GM19324 (cell line): ENCODE results near the gene ADRM1.

ENCODE experiments used
- ATAC-seq: cut with Tn5 transposase; IDR thresholded peaks from one replicate; pipeline ENCODE4 v1.9.1; 2021; ENCODE audit warnings: mild to moderate bottlenecking, moderate library complexity; ENCODE audit not compliant: unreplicated experiment, low FRiP score

ADRM1 gene

DNA sequence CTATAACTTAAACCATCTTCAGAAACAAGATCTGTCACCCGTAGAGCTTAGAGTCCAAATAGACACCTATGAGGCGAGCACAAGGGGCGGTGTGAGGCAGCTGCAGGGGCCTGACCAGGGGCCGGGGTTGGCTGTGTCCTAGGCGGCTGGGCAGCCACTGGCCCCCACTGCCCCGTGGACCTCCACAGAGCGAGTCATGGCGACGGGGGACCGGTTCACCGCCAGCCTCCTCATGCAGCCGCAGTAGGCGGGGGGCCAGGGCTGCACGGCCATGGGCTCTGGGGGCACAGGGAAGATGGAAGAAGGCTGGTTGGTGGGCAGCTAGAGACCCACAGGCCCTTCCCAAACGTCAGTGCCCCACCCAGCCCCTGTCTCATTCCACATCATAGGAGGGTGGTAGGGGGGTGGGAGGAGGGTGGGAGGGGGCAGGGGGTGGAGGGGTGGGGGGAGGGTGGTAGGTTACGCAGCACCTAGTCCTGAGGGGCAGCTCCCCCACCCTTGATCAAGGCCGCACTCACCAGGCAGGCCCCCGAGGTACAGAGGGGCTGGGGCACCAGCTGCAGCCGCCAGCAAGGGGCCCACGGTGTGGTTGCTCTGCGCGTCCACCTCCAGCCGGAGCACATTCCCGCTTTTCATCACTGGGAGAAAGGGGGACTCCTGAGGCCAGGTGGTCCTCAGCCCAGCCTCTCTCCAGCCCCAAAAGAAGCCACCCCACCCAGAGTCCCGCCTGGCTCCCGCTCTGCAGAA is 6.6 kb downstream of the ADRM1 start:
- ATAC-seq, result no peak

- ATAC-seq, result no peak
These were observed 7.4 kb downstream of the ADRM1 start for GRCh38 chr20:62309947-62310756.

DNA sequence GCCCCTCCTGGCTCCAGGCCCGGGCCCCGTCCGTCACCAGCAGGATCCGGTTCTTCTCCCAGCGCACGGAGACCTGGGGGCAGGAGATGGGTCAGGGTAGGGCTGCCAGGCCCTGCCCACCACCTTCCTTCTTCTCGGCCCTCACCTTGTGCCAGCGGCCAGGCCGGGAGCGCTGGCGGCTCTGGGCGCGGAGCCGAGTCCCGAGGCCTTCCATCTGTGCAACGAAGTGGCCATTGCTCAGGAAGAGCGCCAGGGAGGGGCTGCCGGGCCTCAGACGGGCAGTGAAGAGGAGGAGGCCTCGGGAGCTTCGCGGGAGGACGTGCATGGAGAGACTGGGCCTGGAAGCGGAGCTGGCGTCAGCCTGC is 7.9 kb downstream of the ADRM1 start:
- ATAC-seq, result no peak

GRCh38 chr20:62311150-62311549 is 8.4 kb downstream of the ADRM1 start:
- ATAC-seq, result no peak

DNA sequence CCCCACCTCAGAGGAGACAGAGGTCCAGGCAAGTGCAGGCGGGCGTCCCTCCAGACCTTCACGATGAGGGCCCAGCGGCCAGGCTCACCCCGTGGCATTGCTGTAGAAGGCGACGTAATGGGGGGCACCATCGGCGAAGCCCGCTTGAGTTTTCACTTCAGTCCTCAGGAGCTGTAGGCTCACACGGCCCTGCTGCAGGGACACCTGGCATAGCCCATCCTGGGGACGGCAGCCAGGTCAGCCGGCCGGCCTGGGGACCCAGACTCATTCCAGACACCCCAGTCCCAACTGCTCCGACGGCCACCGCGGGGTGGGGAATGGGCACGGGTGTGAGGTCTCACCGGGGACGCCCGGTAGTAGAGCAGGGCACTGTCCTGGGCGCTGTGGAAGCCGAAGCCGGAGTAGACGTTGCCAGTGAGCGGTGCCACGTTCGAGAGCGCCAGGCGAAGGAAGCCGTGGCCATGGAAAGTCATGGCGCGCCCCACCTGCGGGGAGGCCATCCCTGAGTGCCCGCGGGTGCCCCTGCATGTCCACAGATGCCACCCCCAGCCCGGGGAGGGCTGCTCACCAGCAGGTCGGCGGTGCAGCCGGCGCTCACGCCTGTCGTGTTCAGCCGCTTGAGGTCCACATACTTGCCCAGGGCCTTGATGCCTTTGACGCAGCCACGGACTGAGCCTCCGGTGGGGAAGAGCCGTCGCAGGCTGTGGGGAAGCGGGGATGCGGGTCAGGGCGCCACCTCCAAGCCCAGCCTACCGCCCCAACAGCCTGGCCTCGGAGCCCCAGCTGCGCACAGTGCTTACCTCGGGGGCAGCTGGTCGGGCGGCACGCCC is 9.2 kb downstream of the ADRM1 start:
- ATAC-seq, result no peak

DNA sequence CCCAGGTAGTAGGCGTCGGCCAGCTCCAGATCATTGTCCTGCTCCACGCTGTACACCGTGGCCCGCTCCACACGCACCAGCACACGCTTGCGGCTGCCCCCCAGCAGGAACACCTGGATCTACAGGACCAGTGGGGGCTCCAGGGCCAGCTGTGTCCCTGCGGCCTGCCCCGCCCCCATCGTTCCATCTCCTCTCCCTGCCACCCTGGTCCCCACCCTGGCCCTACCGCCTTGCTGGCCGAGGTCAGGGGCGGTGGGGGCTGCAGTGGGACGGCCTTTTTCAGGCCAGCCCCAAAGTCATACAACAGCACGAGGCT is 9.8 kb downstream of the ADRM1 start:
- no peak for ATAC-seq

DNA sequence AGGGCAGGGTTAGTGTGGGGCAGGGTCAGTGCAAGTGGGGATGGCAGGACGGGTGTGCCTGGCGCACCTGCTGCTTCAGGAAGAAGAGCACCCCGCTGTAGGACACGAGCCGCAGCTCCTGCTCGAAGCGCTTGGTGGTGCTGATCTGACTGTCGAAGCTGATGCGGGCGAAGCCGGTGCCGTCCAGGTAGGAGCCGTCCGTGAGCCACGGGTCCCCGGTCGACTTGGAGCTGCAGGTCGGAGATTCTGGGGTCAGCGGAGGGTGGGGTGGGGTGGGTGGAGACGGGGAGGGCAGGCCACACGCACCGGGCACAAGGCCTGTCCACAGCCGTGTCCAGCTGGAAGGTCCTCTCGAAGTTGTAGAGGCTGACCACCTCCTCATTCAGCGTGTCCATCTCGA is 10.2 kb downstream of the ADRM1 start:
- no peak for ATAC-seq

DNA sequence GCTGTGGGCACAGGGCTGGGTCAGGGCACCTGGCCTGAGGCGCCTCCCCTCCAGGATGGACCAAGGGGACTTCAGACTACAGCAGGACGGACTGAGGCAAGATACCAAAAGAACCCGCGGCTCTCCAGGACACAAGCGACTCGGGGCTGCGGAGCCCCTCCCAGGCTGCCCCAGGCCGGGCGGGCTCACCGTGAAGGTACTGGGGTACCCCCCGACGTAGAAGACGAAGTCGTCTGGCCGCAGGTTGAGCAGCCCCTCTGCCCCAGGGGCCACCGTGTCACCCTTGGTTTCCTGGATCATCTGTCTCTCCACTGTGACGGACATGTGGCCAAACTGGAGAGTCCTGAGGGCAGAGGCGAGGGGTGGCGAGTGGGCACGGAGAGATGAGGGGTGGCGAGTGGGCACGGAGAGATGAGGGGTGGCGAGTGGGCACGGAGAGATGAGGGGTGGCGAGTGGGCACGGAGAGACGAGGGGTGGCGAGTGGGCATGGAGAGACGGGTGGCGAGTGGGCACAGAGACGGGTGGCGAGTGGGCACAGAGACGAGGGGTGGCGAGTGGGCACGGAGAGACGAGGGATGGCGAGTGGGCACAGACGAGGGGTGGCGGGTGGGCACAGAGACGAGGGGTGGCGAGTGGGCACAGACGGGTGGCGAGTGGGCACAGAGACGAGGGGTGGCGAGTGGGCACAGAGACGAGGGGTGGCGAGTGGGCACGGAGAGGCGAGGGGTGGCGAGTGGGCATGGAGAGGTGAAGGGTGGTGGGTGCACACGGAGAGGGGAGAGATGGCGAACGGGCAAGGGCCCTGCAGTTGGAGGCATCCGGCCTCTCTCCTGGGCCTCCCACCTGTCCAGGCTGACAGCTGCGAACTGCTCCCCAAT is 10.9 kb downstream of the ADRM1 start:
- no peak for ATAC-seq

DNA sequence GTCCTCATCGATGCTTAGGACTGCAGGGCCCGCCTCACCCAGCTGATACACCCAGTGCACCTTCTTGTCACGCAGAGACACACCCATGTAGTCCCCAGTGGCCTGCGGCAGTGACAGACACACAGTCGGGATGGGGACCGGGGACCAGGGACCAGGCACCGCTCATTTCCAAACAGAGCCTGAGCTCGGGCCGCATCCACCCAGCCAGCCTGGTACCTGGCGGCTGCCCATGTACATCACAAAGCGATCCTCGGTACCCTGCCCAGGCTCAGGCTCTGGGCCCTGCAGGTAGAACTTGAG is 11.5 kb downstream of the ADRM1 start:
- ATAC-seq, result no peak

DNA sequence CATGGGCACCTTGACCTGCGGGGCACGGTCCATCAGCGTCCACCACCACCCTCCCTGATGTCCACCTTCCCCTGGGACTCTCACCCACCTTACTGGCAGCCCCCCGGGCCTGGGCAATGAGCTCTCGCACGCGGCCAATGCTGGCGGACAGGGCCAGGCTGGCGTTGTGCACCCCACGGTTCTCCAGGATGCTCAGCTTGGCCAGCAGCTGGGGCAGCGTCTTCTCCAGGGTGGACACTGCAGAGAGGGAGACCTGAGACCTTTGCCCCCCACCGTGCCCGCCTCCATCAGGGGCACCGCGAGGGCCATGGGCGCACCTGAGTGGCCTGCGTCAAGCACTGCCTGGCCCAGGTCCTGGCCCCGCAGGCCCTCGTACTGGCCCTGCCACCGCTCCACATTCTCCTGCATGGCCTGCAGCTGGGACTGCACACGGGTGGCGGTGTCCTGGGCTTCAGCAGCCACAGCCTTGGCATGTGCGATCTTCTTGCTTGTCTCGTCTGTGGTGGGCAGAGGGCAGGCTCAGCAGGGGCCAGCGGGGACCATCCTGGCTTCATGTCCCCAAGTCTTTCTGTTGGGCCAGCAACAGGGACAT is 12.0 kb downstream of the ADRM1 start:
- no peak for ATAC-seq

- ATAC-seq, result no peak
These were observed 13.0 kb downstream of the ADRM1 start for GRCh38 chr20:62315773-62316172.

DNA sequence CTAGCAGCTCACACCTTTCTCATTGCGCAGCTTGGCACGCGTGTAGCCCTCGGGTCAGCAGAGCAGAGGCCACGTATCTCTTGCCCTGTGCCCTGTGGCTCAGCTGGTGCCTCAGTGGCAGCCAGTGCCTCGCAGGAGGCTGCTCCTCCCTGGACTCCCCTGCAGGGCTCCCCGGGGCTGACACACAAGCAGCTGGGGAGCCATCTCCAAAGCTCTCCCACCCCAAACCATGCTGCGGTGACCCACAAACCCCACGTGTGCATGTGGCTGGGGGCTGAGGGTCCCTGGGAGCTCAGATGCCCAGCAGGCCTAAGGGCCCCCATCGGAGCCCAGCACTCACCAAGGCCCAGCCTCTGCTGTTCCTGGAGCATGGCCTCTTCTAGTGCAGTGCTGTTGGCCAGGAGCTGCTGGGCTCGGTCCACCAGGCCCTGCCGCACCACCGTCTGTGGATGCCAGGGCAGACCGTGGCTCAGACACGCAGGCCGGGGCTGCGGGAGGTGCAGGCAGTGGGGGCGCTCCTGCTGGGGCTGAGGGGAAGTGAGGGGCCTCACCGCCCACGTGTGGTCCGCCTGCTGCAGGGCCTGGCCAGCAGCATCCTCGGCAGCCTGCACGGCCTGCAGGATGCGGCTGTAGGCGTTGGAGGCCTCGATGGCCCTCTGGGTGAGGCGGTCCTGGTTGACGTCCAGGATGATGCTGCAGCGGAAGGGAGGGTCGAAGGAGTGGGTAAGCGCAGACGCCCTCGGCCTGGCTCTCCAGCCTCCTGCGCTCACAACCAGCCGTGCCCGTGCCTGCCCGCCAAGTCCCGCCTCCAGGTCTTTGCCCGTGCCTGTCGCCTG is 13.8 kb downstream of the ADRM1 start:
- ATAC-seq, result no peak

DNA sequence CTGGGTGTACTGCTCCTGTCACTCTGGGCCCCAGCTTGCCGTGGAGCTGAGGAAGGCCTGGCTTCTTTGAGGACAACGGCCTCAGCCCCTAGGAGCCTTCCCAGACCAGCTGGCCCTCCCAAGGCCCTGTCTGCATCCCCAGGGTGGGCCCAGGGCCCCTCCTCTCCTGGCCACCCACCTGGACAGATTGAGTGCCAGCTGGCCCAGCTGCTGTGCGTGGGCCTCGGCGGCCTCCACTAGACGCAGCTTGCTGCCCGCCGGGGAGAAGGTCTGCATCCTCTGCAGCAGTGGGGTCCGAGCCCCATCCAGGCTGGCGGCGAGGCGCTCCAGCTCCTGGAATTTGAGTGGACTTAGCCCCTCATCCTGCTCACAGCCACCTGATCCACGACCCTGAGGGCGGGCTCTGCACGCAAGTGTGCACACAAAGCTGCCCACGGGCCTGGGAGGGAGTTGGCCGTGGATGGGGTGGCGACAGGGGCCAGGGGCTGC is 14.4 kb downstream of the ADRM1 start:
- no peak for ATAC-seq

GRCh38 chr20:62318400-62319345 is 15.9 kb downstream of the ADRM1 start:
- ATAC-seq, result no peak

DNA sequence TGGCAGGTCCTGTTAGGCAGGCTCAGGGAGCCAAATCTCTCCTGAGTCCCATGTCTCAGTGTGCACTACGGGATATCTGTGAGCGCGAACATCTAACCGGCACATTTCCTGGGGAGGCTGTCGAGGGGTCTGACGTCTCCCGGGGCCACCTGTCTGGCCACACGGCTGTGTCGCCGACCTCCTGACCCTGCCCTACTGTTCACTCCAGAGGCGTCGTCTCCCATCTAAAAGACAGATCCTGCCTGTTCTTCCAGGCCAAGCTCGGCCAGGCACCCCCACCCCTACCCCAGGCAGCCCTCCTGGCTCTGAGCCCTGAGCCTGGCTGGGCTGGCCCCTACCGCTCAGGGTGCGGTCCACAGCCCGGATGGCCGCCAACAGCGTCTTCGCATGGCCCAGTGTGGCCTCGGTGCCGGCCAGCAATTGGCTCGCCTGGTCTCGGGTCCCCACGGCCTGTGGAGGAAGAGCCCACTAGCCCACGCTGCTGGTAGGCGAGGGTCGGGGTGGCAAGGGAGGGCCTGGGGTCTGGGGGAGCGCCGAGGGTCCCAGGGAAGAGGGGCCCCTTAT is 16.6 kb downstream of the ADRM1 start:
- no peak for ATAC-seq

DNA sequence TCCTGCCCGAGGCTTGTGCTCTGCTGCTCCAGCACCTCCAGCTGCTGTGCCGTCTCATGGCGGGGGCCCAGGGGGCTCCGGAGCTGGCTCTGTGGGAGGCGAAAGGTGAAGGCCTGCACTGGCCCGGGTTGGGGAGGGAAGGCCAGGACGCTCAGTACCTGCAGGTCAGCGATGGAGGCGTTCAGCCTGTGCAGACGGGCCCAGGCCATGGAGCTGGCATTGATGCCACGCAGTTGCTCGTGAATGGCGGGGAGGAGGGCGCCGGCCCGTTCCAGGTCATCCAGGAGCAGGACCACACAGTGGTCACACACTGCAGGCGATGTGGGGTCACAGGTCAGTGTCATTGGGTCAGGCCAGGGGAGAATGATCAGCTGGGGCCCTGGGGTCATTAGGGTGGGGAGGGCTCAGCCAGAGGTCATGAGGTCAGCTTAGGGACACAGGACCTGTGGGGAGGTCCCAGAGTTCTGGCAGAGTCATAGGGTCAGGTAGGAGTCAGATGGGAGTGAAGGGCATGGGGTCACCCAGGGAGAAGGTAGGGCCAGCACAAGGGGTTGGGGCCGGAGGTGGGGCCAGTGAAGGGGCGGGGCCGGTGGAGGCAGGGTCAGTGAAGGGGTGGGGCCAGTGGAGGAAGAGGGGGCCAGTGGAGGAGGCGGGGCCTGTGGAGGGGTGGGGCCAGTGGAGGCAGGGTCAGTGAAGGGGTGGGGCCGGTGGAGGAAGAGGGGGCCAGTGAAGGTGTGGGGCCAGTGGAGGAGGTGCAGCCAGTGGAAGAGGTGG is 18.0 kb downstream of the ADRM1 start:
- no peak for ATAC-seq

GRCh38 chr20:62321521-62321948 is 18.7 kb downstream of the ADRM1 start:
- no peak for ATAC-seq
